K562 (cell line): Measurements from ENCODE around the gene KCNK3. TPM values are rescaled to one million over a fixed set of nuclear protein-coding genes. Genes with fewer than 3 reads are reported as not detected.

Experiments
- ATAC-seq: fragments of 200-7000 bp; cut with Tn5 transposase; 3 replicates; pipeline ENCODE4 v1.9.1; 2020; ENCODE audit warnings: moderate library complexity
- BruUV-seq: library from RNA; stranded (reverse); fragments of 400-500 nt; replicated peaks from 2 replicates; lab custom pipeline; 2021; lab: Mats Ljungman, UMichigan
- CTCF ChIA-PET: fragments of 300-600 bp; formaldehyde crosslinking; extraction: SDS; loops from one replicate; lab custom pipeline; 2021; ENCODE audit warnings: low intra/inter-chr PET ratio; lab: Yijun Ruan, JAX
- POLR2A ChIA-PET: fragments of 300-600, 350-650 bp; sonication (Branson Sonifier 250); formaldehyde crosslinking; extraction: SDS; loops from one replicate; lab custom pipeline; 2021; ENCODE audit warnings: antibody characterized with exemption, inconsistent platforms; lab: Yijun Ruan, JAX
- DNase-seq, 4 experiments: peaks; one replicate each; pipeline versions ENCODE4 v3.0.0 to v3.0.0-alpha.2; 2011 to 2018; ENCODE audit warnings: low spot score in 3 of 4, mixed read lengths in 3 of 4; ENCODE audit errors: extremely low read depth in 1 of 4
- FAIRE-seq: peaks from 2 replicates; lab custom pipeline; 2011; peaks lifted over from hg19 to GRCh38; lab: Jason Lieb, UNC
- H2AFZ ChIP-seq: 2 replicates; pipeline ENCODE4 v1.6.0; 2011; ENCODE audit warnings: low read depth, low read length, control low read depth, inconsistent platforms
- H3K27ac ChIP-seq: fragments of 200-600 bp; 3 replicates; pipeline ENCODE4 v1.8.0; 2011; ENCODE audit warnings: low read depth, mild to moderate bottlenecking, control low read depth, inconsistent platforms, low read length, moderate library complexity, mixed read lengths; ENCODE audit errors: extremely low read depth
- H3K27me3 ChIP-seq, 2 experiments: fragments of 300-600 bp in 1 of 2; 2 replicates in 1 of 2; 3 replicates in 1 of 2; pipeline versions ENCODE4 v1.6.0 to v1.8.0; 2011; ENCODE audit warnings: inconsistent platforms in 2 of 2, low read length in 2 of 2, mild to moderate bottlenecking in 1 of 2, mixed read lengths in 1 of 2, moderate library complexity in 1 of 2; ENCODE audit not compliant: control insufficient read depth in 2 of 2, insufficient read depth in 2 of 2
- H3K36me3 ChIP-seq: fragments of 300-600 bp; 3 replicates; pipeline ENCODE4 v1.8.0; 2011; ENCODE audit warnings: mild to moderate bottlenecking, low read length, inconsistent platforms; ENCODE audit not compliant: control insufficient read depth, insufficient read depth
- H3K4me1 ChIP-seq, 2 experiments: fragments of 200-600 bp in 1 of 2; replicated peaks in 1 of 2; 2 replicates in 1 of 2; 3 replicates in 1 of 2; pipeline versions ENCODE4 v1.5.1 to v1.8.0; 2011; ENCODE audit warnings: inconsistent platforms in 2 of 2, low read length in 2 of 2, mild to moderate bottlenecking in 1 of 2, mixed read lengths in 1 of 2, moderate library complexity in 1 of 2; ENCODE audit not compliant: control insufficient read depth in 2 of 2, insufficient read depth in 2 of 2
- H3K4me2 ChIP-seq: 2 replicates; pipeline ENCODE4 v1.6.1; 2011; ENCODE audit warnings: low read length, control low read depth, inconsistent platforms, mixed read lengths; ENCODE audit not compliant: insufficient read depth
- H3K4me3 ChIP-seq: fragments of 200-600 bp; sonication (generic), shearing (Covaris generic); 2 replicates; pipeline ENCODE4 v1.5.1; 2016; ENCODE audit warnings: control low read depth, inconsistent platforms
- H3K79me2 ChIP-seq: fragments of 200-600 bp; 3 replicates; pipeline ENCODE4 v1.8.0; 2011; ENCODE audit warnings: low read length, inconsistent platforms; ENCODE audit not compliant: control insufficient read depth, insufficient read depth
- H3K9ac ChIP-seq, 2 experiments: 2 replicates each; pipeline versions ENCODE4 v1.6.0 to v1.6.1; 2011; ENCODE audit warnings: low read depth in 2 of 2, low read length in 2 of 2, control low read depth in 1 of 2, inconsistent platforms in 1 of 2, mild to moderate bottlenecking in 1 of 2, mixed read lengths in 1 of 2; ENCODE audit not compliant: insufficient read depth in 1 of 2
- H3K9me1 ChIP-seq: one replicate; pipeline ENCODE4 v1.6.0; 2011; ENCODE audit warnings: inconsistent platforms, mild to moderate bottlenecking, low read length, moderate library complexity; ENCODE audit not compliant: control insufficient read depth, insufficient read depth
- H3K9me3 ChIP-seq: replicated peaks from 2 replicates; pipeline ENCODE4 v1.5.1; 2011; ENCODE audit warnings: low read depth, low read length, inconsistent platforms; ENCODE audit not compliant: control insufficient read depth, insufficient read depth
- H4K20me1 ChIP-seq: replicated peaks from 2 replicates; pipeline ENCODE4 v1.6.1; 2011; ENCODE audit warnings: low read length, inconsistent platforms, mixed read lengths; ENCODE audit not compliant: control insufficient read depth, insufficient read depth
- ESRRA ChIP-seq: fragments of 450-650 bp; IDR thresholded peaks from 2 replicates; pipeline ENCODE4 v1.6.1; 2014; ENCODE audit warnings: low read depth, mild to moderate bottlenecking, moderate library complexity, borderline replicate concordance
- KAT8 ChIP-seq: fragments of 450-650 bp; IDR thresholded peaks from 2 replicates; pipeline ENCODE4 v1.6.1; 2016; ENCODE audit warnings: low read depth, mild to moderate bottlenecking
- MAZ ChIP-seq, 2 experiments: fragments of 450-650 bp in 1 of 2; sonication (generic) in 1 of 2; formaldehyde crosslinking; IDR thresholded peaks in 1 of 2; conservative IDR thresholded peaks in 1 of 2; 2 replicates each; pipeline versions ENCODE4 v1.4.0 to v1.5.0; 2020; ENCODE audit warnings: mild to moderate bottlenecking in 1 of 2, missing genetic modification reagents in 1 of 2
- NR2C1 ChIP-seq, 2 experiments: fragments of 450-650 bp; IDR thresholded peaks; 2 replicates each; pipeline ENCODE4 v1.6.1; 2017; ENCODE audit warnings: mild to moderate bottlenecking in 2 of 2, antibody characterized with exemption in 1 of 2, inconsistent platforms in 1 of 2, missing compliant biosample characterization in 1 of 2, missing genetic modification characterization in 1 of 2
- NR2C2 ChIP-seq, 2 experiments: fragments of 200-800 bp in 1 of 2; sonication (Bioruptor generic) in 1 of 2; sonication (generic) in 1 of 2; formaldehyde crosslinking in 1 of 2; IDR thresholded peaks; 2 replicates each; pipeline versions ENCODE4 v1.6.1 to v1.8.0; 2016 to 2022; ENCODE audit warnings: mild to moderate bottlenecking in 1 of 2, missing compliant biosample characterization in 1 of 2, missing genetic modification characterization in 1 of 2, missing genetic modification reagents in 1 of 2
- RAD51 ChIP-seq: fragments of 450-650 bp; IDR thresholded peaks from 2 replicates; pipeline ENCODE4 v1.7.1; 2016; ENCODE audit warnings: low read depth, mild to moderate bottlenecking, borderline replicate concordance
- ZNF140 ChIP-seq: fragments of 250-450 bp; sonication (Bioruptor Pico); IDR thresholded peaks from 2 replicates; pipeline ENCODE4 v1.8.0; 2021; ENCODE audit warnings: moderate library complexity, mild to moderate bottlenecking, inconsistent platforms
- WGBS: fragments of 100-300 bp; shearing (Covaris generic); methylation state at CpG from one replicate; pipeline ENCODE4 v1.1.6; 2016; ENCODE audit warnings: low coverage, mixed read lengths; ENCODE audit not compliant: insufficient coverage; ENCODE audit errors: missing lambda C conversion rate; 5-methylcytosine and 5-hydroxymethylcytosine counted together
- in situ Hi-C: fragments of 300-500 bp; cut with MboI; formaldehyde crosslinking; loops from 4 replicates; pipeline ENCODE4 v1.15.0; 2018; ENCODE audit warnings: inconsistent platforms, mixed read lengths
- intact Hi-C: fragments of 100-400 bp; cut with micrococcal nuclease; formaldehyde crosslinking; loops from 2 replicates; pipeline ENCODE4 v1.14.2; 2022
- polyA plus RNA-seq, 8 experiments: library from polyadenylated mRNA; depleted of rRNA in 4 of 8; stranded (reverse) in 5 of 8; unstranded in 3 of 8; fragments of >200 nt; fragmentation: Nextera tagmentation in 2 of 8; fragmentation: Illumina TruSeq in 1 of 8; extraction: Ambion mirVana in 2 of 8; extraction: Trizol in 1 of 8; gene quantifications; 2 replicates each; pipeline versions ENCODE4 v1.2.1 to v1.2.3, GENCODE V29; 2011 to 2014; ENCODE audit warnings: inconsistent platforms in 1 of 8, missing spikeins in 1 of 8
- total RNA-seq, 7 experiments: library from RNA; depleted of rRNA in 6 of 7; stranded (reverse); fragments of >200 nt in 6 of 7; fragmentation: Illumina TruSeq in 2 of 7; extraction: Trizol in 2 of 7; gene quantifications; 2 replicates each; pipeline versions ENCODE4 v1.2.1 to v1.2.3, GENCODE V29; 2011 to 2021; ENCODE audit warnings: low replicate concordance in 1 of 7
- TF ChIP-seq, protein P1 (sequence below): fragments of 450-650 bp; formaldehyde crosslinking; IDR thresholded peaks from 2 replicates; pipeline ENCODE4 v1.4.0; 2020; ENCODE audit warnings: mild to moderate bottlenecking, mixed read lengths
- TF ChIP-seq, protein P2 (sequence below), 2 experiments: fragments of 250-450 bp in 1 of 2; fragments of 450-650 bp in 1 of 2; sonication (Bioruptor Pico) in 1 of 2; IDR thresholded peaks; 2 replicates each; pipeline versions ENCODE4 v1.6.1 to v1.8.0; 2016 to 2021; ENCODE audit warnings: mild to moderate bottlenecking in 2 of 2, moderate library complexity in 2 of 2, missing compliant biosample characterization in 1 of 2, missing genetic modification characterization in 1 of 2

The KCNK3 gene
- total and polyA plus RNA-seq, 9 of the 15 experiments (the other 6 are each of a cell fraction or from before 2014, with no cell fraction given) = 0.01 to 0.20 (median 0.07) TPM; not detected in 5

DNA sequence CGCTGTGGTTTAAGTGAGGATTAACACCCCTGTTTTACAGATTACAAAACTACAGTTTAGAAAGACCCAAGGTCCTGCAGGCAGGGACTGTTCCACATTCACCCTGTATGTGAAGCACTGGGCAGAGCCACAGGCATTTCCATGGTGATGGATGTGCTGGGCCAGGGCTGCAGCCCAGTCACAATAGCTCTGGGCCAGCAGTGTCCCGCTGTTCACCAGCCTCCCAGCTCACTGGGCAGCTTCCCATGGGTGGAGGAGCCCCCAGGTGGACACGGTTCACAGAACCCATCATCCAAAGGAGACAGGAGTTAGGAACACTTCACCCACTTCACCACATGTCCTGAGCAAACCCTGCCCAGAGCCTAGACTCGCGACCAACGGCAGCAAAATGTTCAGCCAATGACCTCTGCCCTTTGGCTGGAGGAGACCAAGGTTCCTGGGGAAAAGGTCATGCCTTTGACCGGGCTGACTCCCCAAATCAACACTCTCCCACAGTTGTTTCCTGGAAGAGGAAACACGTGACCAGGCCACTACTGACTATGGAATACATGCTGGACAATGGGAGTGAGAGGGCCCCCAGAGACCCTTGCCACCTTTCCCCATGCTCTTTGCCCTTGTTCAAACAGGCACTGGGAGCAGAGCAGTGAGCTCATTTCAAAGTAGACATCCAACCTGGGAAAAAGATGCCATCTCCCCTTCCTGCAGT is 43.5 kb downstream of the KCNK3 start:
- no peak overlapping the region for H2AFZ ChIP-seq
- FAIRE-seq = peak; percentile 69

More for the DNA sequence above, 43.5 kb downstream of the KCNK3 start:
- Histone ChIP-seq H3K36me3 (no peaks in the 10 kb centered on the region), H3K27me3 (peaks cover 5 to 19% of the 10 kb centered on the region in 2 experiments; a peak in 4 of 5 replicates), H3K27ac (no peak overlapping the region), H3K9me1 (no peaks in the 10 kb centered on the region), H3K79me2 (no peaks in the 10 kb centered on the region), H4K20me1 (no peaks in the 10 kb centered on the region), H3K4me3 (no peak overlapping the region), H3K9ac (0 out of 4 replicates have a peak overlapping the region, but pooled peaks of 1 of the 2 experiments have one; percentile 50), H3K4me1 (peaks cover 0 to 4% of the 10 kb centered on the region in 2 experiments; a peak in 1 of 5 replicates), H3K9me3 (no peaks in the 10 kb centered on the region), H3K4me2 (no peak overlapping the region)
- DNase-seq (no peak), ATAC-seq (no peak)
- TF ChIP-seq, protein P1, sequence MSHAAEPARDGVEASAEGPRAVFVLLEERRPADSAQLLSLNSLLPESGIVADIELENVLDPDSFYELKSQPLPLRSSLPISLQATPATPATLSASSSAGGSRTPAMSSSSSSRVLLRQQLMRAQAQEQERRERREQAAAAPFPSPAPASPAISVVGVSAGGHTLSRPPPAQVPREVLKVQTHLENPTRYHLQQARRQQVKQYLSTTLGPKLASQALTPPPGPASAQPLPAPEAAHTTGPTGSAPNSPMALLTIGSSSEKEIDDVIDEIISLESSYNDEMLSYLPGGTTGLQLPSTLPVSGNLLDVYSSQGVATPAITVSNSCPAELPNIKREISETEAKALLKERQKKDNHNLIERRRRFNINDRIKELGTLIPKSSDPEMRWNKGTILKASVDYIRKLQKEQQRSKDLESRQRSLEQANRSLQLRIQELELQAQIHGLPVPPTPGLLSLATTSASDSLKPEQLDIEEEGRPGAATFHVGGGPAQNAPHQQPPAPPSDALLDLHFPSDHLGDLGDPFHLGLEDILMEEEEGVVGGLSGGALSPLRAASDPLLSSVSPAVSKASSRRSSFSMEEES (CRISPR knock-in tag) = peak; percentile 62
- TF ChIP-seq RAD51 (0 out of 2 replicates have a peak, but pooled peaks have one; percentile 13), ESRRA (peak; percentile 54; the same call in 1 of the 2 replicates), KAT8 (no peak), NR2C2 (CRISPR knock-in tag; IDR thresholded peaks at IDR 0.05) (no peak), NR2C2 (tag; IDR thresholded peaks at IDR 0.05) (peak; percentile 63), NR2C1 (IDR thresholded peaks at IDR 0.05) (peak; percentile 34; the same call in 1 of the 2 replicates), NR2C1 (tag; IDR thresholded peaks at IDR 0.05) (peak; percentile 75), ZNF140 (no peak), MAZ (CRISPR knock-in tag; conservative IDR thresholded peaks at IDR 0.05 in 1 of 2, IDR thresholded peaks at IDR 0.05 in 1 of 2) (no peak)
- TF ChIP-seq, protein P2, sequence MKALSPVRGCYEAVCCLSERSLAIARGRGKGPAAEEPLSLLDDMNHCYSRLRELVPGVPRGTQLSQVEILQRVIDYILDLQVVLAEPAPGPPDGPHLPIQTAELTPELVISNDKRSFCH (CRISPR knock-in tag; IDR thresholded peaks at IDR 0.05) = no peak
- TF ChIP-seq, protein P2 (tag; IDR thresholded peaks at IDR 0.05) = 0 out of 2 replicates have a peak, but pooled peaks have one; percentile 54
- POLR2A ChIA-PET = no interaction called here
- intact Hi-C loops = no loop called here
- 11% methylated on average over 8 of the region's 8 CpGs for WGBS
- CTCF ChIA-PET = interaction anchor here (1.1 kb wide), 1 partner anchor 10 kb away, joined by 6 read pairs; no protein-coding TSS in a partner anchor
- in situ Hi-C loops = no loop called here
- BruUV-seq = no TSS peak
